ENCODE measurements around the gene DIPK1B.

Gene DIPK1B

DNA sequence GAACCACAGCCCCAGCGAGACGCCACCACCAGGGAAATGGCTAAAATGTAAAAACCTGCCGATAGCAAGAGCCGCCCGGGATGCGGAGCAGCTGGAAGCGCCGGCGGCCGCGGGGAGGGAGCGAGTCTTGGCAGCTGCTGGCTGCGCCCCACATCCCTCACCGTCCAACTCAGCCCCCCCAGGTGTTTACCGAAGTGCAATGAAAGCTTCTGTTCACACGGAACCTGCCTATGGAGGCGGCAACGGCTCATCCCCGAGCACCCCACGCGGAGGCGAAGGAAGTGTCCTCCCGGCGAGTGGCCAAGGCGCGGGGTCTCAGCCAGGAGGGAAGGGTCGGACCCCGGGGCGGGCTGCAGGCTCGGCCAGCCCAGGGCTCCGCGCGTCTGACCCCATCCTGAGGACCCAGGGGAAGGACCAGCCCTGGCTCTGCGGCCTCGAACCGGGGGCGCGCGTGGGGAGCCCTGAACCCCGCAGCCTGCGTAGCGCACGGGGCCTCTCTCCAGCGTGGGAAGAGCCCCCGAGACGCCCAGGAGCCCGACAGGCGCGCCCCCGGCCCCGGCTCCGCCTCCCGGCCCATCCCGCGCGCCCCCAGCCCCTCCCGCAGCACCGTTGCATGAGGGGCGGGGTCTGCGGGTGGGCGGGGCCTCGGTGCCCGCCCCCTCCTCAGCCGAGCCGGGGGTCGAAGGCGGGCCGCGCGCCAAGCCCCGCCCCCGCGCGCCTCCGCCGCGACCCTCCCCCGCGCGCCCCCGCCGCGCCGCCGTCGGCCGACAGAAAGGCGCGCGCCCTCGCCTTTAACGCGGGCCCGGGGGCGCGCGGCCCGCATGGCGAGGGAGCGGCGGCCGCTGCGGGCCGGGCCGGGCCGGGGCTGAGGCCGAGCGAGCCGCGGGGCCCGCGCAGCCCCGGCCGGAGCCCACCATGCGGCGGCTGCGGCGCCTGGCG, at the start of gene DIPK1B:
DIPK1B (plus strand) TSS at position 822 of the 939 bp plus-strand sequence; CDS start at position 916, 94 bp downstream.
- TF ChIP-seq, protein P1, sequence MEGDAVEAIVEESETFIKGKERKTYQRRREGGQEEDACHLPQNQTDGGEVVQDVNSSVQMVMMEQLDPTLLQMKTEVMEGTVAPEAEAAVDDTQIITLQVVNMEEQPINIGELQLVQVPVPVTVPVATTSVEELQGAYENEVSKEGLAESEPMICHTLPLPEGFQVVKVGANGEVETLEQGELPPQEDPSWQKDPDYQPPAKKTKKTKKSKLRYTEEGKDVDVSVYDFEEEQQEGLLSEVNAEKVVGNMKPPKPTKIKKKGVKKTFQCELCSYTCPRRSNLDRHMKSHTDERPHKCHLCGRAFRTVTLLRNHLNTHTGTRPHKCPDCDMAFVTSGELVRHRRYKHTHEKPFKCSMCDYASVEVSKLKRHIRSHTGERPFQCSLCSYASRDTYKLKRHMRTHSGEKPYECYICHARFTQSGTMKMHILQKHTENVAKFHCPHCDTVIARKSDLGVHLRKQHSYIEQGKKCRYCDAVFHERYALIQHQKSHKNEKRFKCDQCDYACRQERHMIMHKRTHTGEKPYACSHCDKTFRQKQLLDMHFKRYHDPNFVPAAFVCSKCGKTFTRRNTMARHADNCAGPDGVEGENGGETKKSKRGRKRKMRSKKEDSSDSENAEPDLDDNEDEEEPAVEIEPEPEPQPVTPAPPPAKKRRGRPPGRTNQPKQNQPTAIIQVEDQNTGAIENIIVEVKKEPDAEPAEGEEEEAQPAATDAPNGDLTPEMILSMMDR (IDR thresholded peaks at IDR 0.05; ENCODE audit: insufficient read depth, low read length, poor library complexity, severe bottlenecking), result no peak
- H3K4me3 ChIP-seq (replicated peaks; ENCODE audit: low read depth, low read length), result no peak within 1 kb of the TSS
- DNase-seq (ENCODE audit: extremely low read depth, insufficient read length), result no peak
- peaks cover 2% of the 10 kb centered on the region for H3K27me3 ChIP-seq (replicated peaks; ENCODE audit: control insufficient read depth, insufficient read depth, low read length)
- H3K36me3 ChIP-seq (ENCODE audit: control insufficient read depth, insufficient read depth, low read length), result no peaks in the 10 kb centered on the region

DNA sequence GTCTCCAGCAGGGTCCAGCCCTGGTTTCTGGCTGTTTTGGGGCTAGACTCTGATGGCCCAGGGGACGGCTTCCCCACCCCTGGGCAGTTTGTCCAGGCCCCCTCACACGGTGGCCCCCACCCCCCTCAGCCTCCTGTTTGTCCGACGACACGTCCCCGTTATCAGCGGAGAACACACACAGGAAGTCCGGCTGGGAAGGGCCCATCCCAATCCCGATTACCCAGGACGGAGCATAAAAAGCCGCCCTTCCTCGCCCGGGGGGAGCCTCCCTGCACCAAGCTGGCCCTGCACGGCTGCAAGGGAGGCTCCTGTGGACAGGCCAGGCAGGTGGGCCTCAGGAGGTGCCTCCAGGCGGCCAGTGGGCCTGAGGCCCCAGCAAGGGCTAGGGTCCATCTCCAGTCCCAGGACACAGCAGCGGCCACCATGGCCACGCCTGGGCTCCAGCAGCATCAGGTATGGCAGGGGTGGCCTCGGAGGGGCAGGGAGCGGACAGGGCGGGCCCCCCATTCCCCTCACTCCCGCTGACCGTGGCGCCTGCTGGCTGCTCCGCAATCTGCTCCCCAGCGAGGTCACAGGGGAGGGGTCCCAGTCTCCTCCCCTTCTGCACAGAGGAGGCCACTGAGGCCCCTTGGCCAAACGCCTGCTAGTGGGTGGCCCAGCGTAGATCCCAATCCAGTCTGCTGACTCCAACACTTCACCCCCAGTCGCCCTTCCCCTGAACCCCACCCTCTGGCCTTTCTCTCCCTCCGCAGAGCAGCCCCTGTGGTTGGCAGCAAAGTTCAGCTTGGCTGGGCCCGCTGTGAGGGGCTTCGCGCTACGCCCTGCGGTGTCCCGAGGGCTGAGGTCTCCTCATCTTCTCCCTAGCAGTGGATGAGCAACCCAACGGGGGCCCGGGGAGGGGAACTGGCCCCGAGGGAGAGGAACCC, 49.5 kb upstream of the DIPK1B start, which contains the start of gene EGFL7:
EGFL7 (plus strand) TSS at position 261 of the 926 bp plus-strand sequence. CDS start 5,367 bp downstream, outside the sequence.
- no peaks in the 10 kb centered on the region for H3K36me3 ChIP-seq (ENCODE audit: control insufficient read depth, insufficient read depth, low read length)
- H3K4me3 ChIP-seq (replicated peaks; ENCODE audit: low read depth, low read length), result no peak within 1 kb of the TSS
- no peak for DNase-seq (ENCODE audit: extremely low read depth, insufficient read length)
- H3K27me3 ChIP-seq (replicated peaks; ENCODE audit: control insufficient read depth, insufficient read depth, low read length), result peaks cover 1% of the 10 kb centered on the region; the same call in 1 of the 2 replicates
- TF ChIP-seq, protein P1 (IDR thresholded peaks at IDR 0.05; ENCODE audit: insufficient read depth, low read length, poor library complexity, severe bottlenecking), result no peak

DNA sequence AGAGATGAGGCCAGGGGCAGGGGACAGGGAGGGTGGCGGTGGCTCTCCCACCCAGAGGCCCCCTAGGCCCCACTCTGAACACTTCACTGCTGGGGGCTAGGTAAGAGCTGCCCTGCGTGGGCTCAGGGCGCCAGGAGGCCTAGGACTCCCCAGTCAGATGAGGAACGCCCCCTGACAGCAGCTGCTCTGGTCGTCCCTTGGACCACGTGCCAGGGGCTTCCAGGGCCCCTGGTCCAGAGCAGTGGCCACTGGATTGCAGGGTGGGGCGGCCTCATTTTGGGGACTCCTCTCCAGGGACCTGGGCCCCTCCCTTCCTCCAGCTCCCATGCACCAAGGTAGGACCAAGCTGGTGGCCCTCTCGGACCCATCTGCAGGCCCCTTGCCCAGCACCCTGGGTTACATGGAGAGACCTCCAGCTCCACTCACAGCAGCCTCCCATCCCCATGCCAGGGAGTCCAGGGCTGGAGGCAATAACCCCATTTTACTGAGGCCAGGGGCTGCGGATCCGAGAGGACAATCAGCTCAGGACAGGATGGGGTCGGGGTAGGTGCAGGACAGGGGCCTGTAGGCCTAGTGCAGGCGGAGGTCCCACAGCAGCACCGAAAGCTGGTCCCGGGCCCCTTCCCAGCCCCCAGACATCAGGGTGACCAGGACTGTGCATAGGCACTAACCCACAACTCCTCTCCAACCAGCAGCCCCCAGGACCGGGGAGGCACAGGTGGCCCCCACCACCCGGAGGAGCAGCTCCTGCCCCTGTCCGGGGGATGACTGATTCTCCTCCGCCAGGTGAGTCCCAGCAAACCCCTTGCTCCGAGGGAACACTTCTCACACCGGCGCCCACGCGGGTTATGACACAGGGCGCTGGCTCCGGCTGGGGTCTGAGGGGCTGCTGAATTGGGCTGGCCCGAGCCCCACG, 48.1 kb upstream of the DIPK1B start:
- peaks cover 1% of the 10 kb centered on the region; the same call in 1 of the 2 replicates for H3K27me3 ChIP-seq (replicated peaks; ENCODE audit: control insufficient read depth, insufficient read depth, low read length)
- H3K4me3 ChIP-seq (replicated peaks; ENCODE audit: low read depth, low read length), result no peak overlapping the region
- DNase-seq (ENCODE audit: extremely low read depth, insufficient read length), result no peak
- TF ChIP-seq, protein P1 (IDR thresholded peaks at IDR 0.05; ENCODE audit: insufficient read depth, low read length, poor library complexity, severe bottlenecking), result no peak
- H3K36me3 ChIP-seq (ENCODE audit: control insufficient read depth, insufficient read depth, low read length), result no peaks in the 10 kb centered on the region

DNA sequence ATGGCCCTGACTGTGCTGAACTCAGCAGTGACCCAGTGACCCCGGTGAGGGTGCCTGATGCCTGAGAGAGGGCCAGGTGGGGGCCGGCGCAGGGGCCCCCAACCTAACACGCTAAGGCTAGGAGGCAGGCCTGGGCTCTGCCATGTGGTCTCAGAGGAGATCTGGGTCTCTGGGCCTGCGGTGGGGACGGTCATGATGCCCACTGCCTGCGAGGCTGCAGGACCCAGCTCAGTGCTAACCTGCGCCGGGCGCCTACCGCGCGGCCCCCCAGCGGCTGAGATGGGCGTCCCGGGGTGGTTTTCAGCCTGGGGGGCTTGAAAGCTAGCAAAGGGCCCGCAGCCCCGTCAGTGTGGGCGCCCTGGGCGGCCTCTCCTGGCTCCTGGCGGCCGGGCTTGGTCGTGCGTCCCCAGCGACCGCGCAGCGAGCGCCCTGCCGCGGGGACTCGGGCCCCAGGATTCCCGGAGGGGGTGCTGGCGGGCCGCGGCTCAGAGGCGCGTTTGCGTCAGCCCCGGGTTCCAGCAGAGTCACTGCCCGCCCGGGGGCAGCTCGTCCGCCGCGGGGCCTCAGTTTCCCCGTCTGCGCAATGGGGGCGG, 47.2 kb upstream of the DIPK1B start:
- Histone ChIP-seq H3K27me3 (replicated peaks; ENCODE audit: control insufficient read depth, insufficient read depth, low read length) (peaks cover 1% of the 10 kb centered on the region; the same call in 1 of the 2 replicates), H3K4me3 (replicated peaks; ENCODE audit: low read depth, low read length) (no peak overlapping the region; the same call in 1 of the 2 replicates), H3K36me3 (ENCODE audit: control insufficient read depth, insufficient read depth, low read length) (no peaks in the 10 kb centered on the region)
- no peak for DNase-seq (ENCODE audit: extremely low read depth, insufficient read length)
- TF ChIP-seq, protein P1 (IDR thresholded peaks at IDR 0.05; ENCODE audit: insufficient read depth, low read length, poor library complexity, severe bottlenecking), result peak; percentile 18
